ENCODE measurements around the gene GLRB. TPM values are rescaled to one million over a fixed set of nuclear protein-coding genes. Genes with fewer than 3 reads are reported as not detected.

GLRB gene
- total RNA-seq, 2 experiments from 2014 or later: not detected

Other genes starting within 250 kb of the GLRB start
- gene PDGFC, start 104.4 kb upstream of the GLRB start, total RNA-seq: not detected
- not detected for gene GRIA2, start 144.6 kb downstream of the GLRB start, total RNA-seq